Measurements from ENCODE around the gene SFPQ.
"Not testable (repeated sequence)": the region's sequence is repeated elsewhere in the genome, so short reads cannot be mapped to it uniquely, and the experiment has no call there.

SFPQ gene, protein sequence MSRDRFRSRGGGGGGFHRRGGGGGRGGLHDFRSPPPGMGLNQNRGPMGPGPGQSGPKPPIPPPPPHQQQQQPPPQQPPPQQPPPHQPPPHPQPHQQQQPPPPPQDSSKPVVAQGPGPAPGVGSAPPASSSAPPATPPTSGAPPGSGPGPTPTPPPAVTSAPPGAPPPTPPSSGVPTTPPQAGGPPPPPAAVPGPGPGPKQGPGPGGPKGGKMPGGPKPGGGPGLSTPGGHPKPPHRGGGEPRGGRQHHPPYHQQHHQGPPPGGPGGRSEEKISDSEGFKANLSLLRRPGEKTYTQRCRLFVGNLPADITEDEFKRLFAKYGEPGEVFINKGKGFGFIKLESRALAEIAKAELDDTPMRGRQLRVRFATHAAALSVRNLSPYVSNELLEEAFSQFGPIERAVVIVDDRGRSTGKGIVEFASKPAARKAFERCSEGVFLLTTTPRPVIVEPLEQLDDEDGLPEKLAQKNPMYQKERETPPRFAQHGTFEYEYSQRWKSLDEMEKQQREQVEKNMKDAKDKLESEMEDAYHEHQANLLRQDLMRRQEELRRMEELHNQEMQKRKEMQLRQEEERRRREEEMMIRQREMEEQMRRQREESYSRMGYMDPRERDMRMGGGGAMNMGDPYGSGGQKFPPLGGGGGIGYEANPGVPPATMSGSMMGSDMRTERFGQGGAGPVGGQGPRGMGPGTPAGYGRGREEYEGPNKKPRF

DNA sequence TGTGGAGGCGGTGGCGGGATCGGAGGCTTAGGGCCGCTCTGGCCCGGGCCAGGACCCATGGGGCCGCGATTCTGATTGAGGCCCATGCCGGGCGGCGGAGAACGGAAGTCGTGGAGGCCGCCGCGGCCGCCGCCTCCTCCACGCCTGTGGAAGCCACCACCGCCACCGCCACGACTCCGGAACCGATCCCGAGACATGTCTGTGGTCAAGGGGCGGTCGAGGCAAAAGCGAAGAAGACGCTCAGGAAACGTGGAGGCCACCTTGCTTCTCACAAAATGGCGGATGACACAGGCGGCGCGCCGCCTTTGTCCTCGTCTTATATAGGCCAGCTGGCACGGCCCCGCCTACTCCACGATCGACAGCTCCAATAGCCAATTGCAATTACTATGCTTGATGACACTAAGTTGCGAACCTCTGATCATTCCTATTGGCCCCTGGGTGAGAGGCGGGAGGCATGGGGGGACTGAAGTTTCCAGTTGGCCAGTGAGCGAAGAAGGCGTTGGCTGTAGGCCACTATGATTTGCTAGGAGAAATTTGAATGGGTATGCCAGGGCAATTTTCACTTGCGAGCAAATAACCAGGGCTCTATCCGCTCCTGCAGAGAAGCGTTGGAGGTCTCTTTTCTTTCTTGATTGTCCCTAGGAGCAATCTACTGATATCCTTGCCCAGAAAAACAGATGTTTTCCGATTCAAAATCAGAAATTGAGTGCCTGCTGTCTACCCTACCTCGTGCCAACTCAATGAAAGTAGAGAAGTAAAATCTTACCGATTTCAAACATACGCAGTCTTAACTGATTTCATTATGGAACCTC lies at the start of gene SFPQ:
SFPQ (minus strand) TSS at position 293 of the 812 bp plus-strand sequence; CDS start at position 197, 96 bp downstream.
- DNase-seq (ENCODE audit: low read depth) = peak; percentile 94

DNA sequence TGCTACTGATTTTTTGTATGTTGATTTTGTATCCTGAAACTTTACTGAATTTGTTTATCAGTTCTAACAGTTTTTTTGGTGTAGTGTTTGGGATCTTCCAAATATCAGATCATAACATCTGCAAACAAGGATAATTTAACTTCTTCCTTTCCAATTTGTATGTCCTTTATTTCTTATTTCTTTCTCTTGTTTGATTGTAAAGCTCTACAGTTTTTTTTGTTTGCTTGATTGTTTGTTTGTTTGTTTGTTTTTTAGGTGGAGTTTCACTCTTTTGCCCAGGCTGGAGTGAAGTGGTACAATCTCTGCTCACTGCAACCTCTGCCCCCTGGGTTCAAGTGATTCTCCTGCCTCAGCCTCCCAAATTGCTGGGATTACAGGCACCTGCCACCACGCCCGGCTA lies 43.8 kb upstream of the SFPQ start:
- DNase-seq (ENCODE audit: low read depth) = not testable (repeated sequence)

DNA sequence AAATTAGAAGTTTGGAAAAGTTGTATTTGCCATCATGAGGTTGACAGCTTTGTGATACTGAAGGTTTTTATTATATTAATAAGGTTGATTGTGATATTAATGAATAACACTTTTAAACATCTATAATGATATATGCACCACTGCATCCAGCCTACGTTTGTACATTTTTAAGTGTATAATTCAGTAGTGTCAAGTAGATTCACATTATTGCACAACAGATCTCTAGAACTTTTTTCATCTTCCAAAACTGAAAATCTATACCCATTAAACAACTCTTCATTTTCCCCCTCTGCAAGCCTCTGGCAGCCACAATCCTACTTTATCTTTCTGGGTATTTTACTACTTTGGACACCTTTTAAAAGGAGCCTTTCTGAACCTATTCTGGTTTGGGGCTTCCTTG lies 38.3 kb upstream of the SFPQ start:
- no peak for DNase-seq (ENCODE audit: low read depth)

DNA sequence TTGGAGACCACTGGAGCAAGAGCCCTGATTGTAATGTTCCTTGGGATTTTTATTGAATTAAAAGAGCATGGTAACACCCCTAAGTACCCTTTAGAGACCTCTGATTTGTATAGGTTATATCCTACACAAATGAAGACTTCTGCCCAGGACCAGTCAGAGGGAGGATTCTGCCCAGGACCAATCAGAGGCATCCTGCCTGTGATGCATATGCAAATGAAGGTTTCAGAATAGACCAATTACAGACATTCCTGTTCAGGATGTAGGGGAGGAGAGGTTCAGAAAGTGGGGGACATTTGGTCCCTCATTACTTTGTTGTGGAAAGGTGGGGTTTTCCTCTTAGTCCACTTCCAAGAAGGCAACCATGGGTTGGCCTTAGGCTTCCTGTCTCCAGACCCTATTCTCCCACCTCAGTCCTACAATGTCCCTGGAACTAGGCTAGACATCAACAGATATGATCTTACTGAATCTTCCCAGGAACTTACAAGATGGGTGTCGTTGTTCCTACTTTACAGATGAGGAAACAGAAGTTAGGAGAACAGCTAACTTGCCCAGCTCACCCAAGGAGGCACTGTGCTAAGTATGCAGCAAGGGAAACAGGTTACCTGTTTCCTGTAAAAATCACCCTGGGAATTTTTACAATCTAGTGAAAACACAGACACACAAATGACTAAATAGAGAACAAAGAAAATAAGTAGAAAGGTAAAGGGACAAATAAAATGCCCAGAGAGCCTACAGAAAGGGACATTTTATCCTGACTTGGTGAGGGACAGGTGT lies 36.8 kb upstream of the SFPQ start:
- DNase-seq (ENCODE audit: low read depth) = no peak

DNA sequence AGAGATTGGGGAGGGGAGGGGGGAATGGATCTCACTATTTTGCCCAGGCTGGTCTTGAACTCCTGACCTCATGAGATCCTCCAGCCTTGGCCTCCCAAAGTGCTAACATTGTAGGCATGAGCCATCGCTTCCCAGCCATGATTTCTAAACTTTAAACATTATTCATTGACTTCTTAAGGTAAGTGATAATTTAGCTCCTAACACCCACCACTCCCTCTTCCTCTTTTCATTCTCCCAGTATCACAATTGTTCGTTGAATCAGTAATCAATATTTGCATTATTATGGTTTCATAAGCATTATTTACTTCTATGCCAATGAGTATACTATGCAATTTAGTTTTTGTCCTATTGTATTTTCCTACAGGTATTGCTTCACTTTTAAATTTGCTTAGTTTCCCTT lies 33.6 kb upstream of the SFPQ start:
- no peak for DNase-seq (ENCODE audit: low read depth)

DNA sequence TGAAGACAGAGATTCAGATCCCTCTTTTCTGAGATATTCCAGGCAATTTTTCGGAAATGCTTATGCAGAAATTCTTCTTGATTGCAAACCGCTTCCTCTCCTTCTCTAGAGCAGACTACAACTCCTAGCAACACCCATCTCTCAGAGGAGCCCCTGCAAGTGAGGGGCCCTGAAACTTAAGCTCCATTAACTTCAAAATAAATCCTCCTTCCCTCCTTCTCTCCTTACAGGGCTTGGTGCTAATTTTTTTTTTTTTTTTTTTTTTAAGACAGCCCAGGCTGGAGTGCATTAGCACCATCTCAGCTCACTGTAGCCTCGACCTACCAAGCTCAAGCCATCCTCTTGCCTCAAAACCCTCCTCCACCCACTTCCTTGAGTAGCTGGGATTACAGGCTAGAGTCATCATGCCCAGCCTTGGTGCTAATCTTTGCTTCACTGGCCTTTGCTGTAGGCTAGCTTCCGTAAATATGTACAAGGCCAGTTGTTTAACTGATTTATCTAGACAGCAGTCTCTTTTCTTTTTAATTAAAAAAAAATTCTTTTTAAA lies 30.2 kb upstream of the SFPQ start:
- DNase-seq (ENCODE audit: low read depth) = no peak

DNA sequence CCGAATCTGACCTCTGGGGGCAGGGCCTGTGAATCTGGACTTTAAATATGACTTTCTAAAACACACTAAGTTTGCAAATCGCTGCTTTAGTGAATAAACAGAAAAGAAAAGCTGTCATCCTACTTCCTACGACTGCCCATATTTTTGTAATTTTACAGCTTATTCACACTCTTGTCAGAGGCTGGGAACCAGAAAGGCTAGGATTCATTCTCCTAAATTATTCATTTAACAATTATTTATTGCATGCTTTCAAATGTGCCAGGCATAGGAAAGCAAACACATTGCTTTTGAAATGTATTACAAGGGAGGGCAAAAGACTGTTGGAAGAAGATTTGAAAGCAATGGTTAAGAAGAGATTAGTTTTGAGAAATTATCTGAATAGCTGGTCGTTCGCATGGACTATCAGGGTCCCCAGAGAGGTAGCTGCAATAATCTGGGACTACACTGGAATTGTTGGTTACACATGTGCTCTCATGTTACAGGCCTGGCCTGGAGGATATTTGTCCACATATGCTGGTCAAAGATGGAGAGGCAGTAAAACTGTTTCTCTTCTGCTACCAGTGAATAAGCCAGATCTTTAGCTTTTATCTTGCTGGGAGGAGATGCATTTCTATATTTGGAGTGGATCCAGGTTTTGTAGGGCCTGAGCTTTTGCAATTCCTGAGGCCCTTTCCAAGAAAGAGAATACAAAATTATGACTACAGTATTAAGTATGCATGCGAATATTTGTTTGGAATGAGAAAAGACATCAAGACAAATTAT lies 29.6 kb upstream of the SFPQ start:
- no peak for DNase-seq (ENCODE audit: low read depth)

DNA sequence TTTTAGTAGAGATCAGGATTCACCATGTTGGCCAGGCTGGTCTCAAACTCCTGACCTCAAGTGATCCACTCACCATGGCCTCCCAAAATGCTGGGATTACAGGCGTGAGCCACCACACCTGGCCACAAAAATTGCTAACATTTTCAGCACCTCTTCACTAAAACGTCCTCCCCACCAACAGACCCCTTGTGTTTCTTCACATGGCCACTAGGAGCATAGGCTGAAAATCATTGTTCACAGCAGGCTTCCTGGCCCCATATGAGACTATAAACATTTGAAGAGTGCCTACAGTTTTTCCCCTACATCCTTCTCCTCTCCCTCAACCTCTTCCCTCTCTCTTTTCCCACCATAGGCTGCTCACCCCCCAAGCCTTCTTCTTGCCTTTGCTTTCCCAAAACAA lies 28.0 kb upstream of the SFPQ start:
- DNase-seq (ENCODE audit: low read depth) = no peak

DNA sequence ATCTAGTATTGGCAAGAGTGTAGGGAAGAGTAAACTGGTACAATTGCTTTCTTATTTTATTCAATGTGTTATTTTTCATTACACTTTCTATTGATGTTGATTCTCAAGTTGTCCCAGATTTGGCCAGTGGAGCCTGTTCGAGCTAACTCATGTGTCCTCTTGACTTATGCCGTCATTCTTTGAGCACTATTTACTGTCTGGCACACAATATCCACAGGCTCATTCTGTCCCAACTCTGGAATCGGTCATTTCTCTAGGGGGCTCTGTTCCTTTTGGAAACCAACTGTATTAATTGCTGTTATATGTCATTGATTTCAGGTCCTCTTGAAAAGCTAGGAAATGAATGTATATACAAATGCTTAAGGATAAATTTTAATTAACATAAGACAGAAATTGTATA lies 22.4 kb upstream of the SFPQ start:
- no peak for DNase-seq (ENCODE audit: low read depth)

DNA sequence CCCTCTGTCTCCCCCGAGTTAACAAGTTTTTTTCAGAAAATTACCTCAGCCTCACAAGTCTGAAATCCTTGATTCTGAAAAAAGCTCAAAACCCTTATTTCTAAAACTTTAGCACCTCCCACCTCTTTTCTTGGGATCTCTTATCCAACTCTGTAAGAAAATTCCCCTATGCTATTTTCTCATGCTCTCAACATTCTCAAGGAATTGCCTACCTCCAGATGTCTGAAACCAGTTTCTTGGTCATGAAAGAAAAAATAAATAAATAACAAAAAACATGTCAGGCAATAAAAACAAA lies 18.1 kb upstream of the SFPQ start:
- DNase-seq (ENCODE audit: low read depth) = no peak

DNA sequence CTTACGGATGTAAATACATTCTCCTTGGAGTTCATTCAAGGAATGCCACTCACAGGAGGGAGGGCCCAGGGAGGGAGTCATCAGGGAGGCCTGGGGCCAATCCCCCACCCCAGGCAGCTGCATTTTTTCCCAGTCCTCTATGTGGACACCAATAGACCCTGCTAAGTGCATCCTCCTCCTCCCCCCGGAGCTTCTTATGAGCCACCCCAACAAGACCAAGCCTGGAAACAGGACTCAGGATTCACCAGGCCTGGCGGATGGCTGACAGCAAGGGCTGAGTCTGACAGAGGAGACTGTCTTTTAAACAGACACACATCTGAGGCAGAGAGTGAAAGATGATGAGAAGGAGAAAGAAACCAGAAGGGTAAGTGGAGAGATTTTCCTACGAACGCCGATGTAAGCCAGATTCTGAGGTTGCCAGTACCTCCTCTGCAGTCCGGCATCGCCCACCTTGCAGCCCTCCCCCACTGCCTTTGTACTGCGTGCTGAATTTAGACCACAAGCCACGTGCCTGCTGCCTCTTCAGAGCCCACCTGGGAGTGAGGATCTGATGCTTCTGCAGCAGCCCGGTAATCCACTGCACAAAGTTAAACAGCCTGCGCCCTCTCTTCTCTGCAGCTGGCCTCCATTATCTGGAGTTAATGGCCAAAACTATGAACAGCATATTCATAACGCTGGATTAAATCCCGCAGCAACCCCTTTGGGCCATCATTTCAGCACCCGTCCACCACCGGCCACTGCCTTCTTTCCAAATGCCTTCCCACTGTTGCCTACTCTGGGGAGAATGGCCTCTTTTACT lies 17.6 kb upstream of the SFPQ start:
- no peak for DNase-seq (ENCODE audit: low read depth)

DNA sequence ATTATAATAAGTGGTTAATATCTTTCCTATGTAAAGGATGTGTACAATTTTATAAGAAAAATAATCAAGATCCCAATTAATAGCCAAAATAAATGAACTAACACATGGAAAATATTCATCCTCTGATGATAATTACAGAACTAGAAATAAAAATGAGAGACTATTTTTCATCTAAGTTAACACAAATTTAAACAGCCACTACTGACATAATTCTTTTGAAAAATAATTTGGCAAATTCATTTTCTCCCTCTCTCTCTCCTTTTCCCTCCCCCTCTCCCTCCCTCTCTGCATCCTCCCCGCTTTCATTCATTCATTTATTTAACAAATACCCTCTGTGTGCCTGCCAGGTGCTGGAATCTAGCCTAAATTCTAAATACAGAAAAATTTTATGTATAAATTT lies 10.3 kb upstream of the SFPQ start:
- no peak for DNase-seq (ENCODE audit: low read depth)

DNA sequence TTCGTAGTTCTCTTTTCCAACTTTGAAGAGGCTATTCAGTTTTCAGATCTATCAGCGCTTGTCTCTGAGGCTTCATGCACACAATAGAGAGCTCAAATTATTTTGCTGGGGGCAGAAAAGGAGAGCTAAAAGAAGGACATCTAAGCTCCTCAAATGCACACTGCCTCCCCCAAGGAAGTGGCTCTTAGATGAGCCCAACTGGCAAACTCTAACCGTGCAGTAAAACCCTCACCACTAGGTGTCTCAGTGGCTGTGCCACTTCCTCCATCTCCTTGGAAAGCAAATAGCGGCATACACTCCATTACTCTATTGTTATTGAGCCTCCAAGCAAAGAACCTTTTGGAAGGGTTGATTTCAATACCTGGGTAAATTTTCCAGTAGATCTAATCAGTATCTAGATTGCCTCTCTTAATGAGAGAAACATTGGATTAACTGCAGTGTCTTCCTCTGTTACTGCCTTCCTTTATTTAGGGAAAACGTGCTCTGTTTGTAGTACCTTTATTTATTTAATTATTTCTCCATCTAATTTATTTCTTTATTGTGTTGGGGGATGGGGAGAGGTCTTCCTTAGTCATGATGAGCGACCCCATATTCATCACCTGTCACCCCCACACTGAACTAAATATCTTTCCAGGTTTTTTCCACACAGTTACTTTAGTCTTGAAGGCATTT lies 9.2 kb upstream of the SFPQ start:
- DNase-seq (ENCODE audit: low read depth) = peak; percentile 31

DNA sequence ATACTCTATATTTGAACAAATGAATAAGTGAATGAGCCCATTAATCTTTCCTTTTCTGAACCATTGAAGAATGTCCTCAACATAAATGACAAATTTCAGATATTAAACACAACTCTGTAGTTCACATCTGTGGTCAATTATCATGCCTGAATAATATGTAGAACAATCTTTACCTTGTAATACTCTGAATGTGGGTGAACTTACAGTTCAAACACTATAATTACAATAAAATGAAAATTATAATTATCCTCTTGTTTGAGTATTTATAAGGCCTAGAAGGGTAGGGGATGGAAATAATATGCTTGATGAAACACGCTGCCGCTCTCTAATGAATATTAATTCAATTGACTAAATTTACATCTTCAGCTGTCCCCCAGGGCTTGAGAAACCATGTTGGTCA lies 8.7 kb upstream of the SFPQ start:
- DNase-seq (ENCODE audit: low read depth) = no peak

DNA sequence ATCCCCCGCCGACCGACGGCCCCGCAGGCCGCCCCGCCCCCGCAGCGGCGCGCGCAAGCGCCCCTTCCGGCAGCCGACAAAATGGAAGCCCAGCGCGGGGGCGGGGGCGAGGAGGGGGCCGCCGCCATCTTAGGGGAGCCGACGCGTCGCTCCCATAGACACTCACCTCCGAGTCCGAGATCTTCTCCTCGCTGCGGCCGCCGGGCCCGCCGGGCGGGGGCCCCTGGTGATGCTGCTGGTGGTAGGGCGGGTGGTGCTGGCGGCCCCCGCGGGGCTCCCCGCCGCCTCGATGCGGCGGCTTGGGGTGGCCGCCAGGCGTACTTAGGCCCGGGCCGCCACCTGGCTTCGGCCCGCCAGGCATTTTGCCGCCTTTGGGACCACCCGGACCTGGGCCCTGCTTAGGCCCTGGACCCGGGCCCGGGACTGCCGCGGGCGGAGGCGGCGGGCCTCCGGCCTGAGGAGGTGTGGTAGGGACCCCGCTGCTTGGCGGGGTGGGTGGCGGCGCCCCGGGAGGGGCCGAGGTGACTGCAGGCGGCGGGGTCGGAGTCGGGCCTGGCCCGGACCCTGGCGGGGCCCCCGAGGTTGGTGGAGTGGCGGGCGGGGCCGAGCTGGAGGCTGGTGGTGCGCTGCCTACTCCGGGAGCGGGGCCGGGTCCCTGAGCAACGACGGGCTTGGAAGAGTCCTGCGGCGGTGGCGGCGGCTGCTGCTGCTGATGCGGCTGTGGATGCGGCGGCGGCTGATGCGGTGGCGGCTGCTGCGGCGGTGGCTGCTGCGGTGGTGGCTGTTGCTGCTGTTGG lies 691 bp downstream of the SFPQ start:
- DNase-seq (ENCODE audit: low read depth) = peak; percentile 82

DNA sequence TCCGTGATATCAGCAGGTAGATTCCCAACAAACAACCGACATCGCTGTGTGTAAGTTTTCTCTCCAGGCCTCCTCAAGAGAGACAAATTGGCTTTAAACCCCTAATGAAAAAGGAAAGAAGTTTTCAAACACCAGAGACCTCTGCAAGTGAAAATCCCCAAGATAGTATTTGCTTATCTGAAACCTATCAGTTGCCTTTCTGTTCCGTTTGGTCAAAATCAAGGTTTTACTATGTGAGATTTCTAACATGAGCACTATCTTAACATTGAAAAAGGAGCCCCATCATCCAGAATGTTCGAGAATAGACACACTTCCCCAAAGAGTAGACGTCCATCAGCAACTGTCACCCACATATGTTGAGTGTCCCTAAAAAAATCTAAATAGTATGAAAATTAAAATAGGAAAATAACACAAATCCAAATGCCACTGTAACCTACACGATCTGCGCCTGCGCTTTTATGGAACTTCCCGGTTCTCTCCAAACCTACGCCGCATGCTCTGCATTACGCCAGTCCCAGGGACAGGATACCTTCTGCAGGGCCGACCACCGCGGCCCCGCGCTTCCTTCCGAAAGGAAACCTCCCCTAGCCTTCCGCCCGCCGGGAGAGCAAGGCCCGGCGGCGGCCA lies 1.4 kb downstream of the SFPQ start:
- no peak for DNase-seq (ENCODE audit: low read depth)

DNA sequence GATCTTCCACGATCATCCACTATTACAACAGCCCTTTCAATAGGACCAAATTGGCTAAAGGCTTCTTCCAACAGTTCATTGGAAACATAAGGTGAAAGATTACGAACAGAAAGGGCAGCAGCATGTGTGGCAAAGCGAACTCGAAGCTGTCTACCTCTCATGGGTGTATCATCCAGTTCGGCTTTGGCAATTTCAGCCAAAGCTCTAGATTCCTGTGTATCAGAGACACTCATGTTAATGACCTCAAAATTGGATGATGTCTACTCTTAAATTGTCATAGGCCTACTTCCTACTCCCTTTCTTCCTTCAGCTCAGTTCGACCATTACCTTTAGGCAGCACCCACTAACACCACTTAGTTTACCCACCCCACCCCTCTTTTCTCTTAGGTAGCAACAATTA lies 2.2 kb downstream of the SFPQ start:
- no peak for DNase-seq (ENCODE audit: low read depth)
